NCI-H748 (cell line): ENCODE measurements around the gene DUSP22.
"Not testable (repeated sequence)": the region's sequence is repeated elsewhere in the genome, so short reads cannot be mapped to it uniquely, and the experiment has no call there.

Experiments
- DNase-seq: peaks from one replicate; lab custom pipeline; 2025; ENCODE audit not compliant: unreplicated experiment; lab: John Stamatoyannopoulos, UW

Gene DUSP22

DNA sequence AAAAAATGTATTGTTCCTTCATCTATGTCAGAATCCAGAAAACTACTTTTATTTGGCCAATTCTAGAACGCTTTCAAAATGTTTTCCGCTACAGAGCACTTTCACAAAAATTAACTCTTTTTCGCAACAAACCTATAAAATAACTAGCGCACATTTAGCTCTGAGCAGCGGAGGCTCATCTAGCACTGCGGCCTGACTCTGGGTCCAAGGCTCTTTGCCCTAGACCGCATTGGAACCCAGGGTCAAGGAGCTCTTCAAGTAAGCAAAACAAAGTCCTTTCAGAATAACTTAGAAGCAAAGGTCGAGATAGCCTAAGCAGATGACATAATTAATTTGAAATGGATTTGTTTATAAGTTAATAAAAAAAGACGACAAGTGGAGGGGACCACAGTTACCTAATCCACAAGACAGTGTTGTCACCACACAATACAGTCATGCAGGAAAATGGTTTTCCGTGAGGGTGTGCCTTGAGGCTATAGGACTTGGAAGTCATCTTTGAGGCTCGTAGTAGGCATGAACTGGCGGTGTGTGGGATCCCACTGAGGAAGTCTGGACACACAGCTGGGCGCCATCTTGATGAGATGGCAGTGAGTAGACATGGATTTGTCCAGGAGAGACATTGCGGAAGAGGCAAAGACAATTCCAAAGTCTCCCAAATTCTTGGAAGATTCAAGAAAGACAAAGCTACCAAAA, 70.1 kb downstream of the DUSP22 start:
- no peak for DNase-seq

DNA sequence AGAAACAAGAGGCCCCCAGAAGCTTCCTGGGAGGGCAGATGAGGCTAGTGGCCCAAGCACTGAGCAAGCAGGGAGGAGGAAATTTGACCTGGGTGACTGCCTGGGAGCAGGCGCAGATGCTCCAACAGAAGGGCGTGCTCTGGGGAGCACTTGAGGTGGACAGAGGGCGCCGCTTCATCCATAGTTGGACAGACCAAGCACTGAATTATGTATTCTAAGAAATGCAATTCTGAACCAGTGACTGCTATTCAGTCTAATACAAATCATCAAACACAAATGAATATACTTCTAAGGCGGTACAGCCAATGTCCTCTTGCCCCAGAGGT, 70.6 kb downstream of the DUSP22 start:
- no peak for DNase-seq

DNA sequence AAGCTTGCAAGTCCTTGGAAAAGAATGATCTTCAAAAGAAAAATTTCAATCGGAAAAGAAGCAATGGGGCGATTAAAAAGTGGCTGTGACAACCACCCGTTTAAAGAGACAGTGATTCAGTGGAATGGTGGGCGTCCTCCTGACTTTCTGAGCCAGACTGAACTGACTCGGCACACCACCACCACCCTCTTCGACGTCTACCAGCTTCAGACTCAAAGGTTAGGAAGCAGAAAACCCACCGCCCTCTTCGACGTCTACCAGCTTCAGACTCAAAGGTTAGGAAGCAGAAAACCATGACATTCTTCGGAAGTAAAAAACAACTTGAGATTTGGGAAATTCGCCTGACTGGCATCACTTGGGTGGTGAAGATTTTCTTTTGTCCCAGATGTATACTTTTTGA, 71.0 kb downstream of the DUSP22 start:
- DNase-seq = no peak

DNA sequence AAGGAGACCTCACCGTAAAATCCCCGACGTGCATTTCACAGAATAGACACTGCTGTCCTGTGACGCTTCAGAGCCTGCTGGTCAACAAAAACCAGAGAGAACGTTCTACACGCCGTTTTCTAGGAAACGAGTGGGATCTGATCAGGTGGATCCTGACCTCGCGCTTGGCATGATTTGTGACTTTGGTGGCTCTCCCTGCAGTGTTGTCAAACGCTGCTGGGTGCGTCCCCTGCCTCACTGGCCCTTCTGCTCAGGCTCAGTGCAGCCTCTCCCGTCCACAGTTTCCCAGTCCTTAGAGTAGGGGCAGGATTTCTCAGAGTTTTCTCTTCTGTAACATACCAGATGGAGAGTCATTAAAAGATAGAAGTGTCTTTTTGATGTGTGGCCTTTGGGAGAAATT, 71.6 kb downstream of the DUSP22 start:
- DNase-seq = no peak

DNA sequence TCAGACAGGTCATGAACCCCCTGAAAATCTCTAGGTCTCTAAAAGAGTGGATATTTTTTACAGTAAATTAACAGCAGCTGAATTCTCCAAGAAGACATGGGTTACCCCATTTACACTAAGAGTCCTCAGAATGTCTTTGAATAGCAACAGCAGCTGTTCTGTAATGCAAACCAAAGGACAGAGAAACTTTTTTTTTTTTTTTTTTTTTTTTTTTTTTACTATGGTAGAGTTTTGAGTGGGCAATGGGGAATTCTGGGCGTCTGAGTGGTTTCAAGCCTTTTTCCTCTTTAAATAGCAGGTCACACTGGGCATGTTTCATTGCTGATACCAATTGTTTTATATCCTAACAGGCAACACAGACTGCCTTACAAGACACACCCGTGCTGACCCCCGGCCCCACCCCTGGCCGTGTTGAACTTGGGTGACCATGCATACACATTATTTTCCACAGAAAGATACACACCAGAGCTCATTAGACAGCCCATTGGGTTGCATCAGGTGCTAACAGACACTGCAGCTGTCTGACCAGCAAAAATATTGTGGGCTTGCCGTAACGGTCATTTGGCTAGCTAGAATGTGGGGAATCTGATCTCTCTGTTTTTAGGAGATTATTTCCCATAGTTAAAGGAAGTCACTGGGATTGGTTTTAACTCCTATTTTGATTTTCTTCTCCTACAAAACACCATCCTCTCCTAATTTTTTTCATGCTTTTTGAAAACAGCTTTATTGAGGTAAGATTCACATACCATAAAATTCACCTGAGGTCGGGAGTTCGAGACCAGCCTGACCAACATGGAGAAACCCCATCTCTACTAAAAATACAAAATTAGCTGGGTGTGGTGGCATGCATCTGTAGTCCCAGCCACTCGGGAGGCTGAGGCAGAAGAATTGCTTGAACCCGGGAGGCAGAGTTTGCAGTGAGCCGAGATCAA, 72.6 kb downstream of the DUSP22 start:
- DNase-seq = no peak

DNA sequence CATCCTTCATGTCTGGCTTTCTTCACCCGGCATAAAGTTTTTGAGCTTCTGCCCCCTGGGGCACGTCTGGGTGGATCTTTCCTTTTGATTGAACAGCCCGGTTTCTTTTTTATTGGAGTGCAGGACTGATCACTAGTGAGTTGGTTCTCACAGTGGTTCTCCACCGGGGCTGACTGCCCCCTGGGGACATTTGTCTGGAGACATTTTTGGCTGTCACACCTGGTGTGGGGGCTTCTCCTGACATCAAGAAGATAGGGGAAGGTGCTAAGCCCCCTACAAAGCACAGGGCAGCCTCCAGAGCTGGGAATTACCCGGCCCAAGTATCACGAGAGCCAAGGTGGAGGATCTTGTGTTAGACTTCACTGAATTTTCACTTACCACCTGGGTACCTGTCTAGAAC, 73.5 kb downstream of the DUSP22 start:
- no peak for DNase-seq

DNA sequence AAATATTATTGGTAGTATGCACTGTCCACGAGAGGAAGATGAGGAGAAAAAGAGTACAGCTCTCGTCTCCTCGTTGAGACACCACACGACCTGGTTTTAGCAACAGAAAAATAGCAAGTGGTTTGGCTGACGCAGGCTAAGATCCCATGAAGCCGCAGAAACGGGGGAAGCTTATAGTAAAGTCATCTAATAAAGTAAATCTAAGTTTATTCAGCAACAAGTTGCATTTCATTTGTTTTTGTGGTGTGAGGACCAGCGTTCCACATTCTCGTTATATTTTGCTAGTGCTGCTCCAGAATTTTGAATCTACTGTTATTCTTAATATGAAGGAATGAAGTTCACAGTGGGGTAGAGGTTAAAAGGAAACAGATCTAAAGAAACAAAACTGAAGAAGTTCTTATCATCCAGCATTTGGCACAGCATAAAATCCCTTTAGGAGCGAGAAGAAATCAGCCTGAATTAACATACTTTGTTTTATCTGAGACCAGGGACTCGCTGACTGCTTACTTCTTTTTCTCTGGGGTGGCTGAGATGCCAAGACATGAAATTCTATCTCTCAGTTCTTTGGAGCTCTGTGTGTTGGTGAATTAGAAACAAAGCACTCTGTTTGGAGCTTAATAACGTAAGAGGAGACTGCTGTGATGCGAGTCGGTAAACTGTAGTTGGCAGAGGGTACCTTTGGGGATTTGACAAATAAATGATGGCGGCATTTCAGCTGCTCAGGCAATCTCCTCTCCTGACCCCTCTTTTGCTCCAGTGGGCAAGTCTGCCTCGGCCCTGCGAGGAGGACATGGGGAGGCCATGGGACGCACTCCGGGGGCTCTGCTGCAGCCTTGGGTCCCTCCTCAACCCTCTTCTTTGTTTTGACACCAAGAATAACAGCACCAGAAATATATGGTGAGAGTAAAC, 74.4 kb downstream of the DUSP22 start:
- DNase-seq = no peak

DNA sequence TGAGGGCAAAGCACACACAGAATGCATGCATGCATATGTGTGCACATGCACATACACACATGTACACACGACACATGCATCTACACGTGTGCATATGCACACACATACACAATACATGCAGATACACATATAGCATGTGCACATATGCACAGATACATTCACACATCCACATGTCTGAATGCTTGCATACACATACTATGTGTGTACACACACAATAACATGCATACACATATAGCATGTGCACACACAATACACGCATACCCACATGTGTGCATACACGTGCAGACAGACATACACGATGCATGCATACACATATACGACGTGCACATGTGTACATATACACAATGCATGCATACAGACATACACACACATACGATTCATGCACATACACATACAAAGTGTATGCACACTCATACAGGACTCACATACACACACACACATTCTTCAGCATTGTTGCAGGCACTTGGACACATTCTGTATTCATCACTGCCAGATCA, 75.1 kb downstream of the DUSP22 start:
- no peak for DNase-seq

DNA sequence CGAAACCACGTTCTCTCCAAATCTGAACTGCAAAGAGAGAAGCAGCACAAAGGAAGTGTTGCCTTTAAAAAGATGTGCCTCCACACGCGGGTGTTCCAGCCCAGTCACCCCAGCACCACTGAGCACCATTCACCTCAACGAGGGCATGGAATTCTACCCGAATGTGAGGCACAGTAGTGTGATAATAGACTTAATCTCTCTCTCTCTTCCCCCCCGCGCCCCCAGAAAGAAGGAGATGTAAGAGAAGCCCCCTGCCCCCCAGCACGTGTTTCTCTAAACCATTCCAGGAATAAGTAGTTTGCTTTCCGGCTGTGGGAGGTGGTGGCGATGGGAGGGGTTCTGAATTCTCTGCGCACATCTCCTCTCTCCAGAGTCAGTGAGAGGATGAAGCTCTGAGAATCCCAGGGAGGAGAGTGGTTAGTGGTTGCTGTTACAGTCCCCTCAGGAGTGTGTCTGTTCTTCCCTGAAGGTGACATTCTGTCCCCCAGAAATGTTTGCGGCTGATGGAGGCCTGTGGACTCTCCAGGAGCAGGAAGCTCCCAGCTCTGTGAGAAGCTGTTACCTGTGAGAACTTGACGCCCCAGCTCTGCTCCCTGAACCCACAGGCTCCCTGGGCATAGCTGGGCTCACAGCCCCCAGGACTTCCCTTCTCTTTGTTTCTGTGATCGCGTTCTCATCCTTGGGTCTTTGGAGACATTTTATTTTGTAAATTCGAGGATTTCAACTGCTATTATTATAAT, 75.8 kb downstream of the DUSP22 start:
- no peak for DNase-seq

DNA sequence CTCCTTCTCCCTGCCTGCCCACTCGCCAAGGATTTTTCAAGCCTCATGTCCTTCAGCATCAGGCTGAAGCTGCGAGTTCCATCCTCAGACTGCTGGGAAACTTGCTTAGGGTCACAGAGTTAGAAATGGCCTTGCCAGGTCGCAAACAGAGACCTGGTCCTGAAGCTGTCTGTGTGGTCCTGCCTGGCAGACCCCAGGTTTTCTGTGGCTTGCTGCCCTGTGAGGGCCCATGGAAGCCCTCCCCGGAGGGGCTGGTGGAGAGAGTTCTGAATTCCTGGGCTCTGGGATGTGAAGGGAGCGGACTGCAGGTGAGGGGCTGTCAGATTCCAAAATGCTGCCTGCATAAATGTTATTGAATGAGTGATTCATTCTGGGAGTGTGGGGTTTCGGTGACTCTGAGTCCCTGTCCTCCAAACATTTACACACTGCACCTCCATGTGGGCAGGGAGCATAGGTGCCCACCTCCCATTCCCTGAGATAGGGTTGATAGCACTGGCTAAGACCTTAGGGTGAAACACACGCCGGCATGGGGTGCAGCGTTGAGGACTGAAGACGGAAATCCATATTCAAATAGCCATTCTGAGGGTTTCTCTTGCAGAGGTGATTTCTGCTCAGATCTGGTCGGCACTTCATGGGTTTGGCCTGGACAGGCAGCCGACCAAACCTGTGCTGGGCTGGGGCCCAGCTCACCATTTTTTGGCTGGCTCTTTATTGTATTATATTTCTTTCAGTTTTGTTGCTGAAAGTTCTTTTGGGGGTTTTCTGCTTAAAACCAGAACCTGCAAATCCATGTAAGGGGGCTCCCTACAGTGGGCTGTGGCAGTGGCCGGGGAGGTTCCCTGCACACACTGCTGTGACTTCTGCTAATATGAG, 77.5 kb downstream of the DUSP22 start:
- no peak for DNase-seq

DNA sequence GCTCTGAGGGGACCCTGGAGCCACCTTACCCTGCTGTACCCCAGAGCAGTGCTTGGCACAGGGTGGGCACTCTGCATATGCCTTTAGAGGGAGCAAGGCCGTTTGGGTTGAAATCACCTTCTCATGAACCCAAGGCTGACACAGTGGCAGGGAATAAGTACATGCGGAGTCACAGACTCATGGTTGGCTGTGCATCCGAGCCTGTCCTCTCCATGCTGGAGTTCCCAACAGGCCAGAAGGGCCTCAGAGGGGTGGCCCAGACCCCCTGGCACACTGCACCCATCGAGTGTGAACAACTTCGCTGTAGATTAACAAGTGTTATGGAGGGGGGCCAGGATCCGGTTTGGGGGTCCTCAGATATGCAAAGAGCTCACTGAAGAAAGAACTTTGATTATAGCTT, 78.3 kb downstream of the DUSP22 start:
- DNase-seq = no peak

DNA sequence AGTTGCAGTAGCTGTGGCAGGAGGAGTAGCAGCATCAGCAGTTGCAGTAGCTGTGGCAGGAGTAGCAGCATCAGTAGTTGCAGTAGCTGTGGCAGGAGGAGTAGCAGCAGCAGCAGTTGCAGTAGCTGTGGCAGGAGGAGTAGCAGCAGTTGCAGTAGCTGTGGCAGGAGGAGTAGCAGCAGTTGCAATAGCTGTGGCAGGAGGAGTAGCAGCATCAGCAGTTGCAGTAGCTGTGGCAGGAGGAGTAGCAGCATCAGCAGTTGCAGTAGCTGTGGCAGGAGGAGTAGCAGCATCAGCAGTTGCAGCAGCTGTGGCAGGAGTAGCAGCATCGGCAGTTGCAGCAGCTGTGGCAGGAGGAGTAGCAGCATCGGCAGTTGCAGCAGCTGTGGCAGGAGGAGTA, 79.6 kb downstream of the DUSP22 start:
- not testable (repeated sequence) for DNase-seq

DNA sequence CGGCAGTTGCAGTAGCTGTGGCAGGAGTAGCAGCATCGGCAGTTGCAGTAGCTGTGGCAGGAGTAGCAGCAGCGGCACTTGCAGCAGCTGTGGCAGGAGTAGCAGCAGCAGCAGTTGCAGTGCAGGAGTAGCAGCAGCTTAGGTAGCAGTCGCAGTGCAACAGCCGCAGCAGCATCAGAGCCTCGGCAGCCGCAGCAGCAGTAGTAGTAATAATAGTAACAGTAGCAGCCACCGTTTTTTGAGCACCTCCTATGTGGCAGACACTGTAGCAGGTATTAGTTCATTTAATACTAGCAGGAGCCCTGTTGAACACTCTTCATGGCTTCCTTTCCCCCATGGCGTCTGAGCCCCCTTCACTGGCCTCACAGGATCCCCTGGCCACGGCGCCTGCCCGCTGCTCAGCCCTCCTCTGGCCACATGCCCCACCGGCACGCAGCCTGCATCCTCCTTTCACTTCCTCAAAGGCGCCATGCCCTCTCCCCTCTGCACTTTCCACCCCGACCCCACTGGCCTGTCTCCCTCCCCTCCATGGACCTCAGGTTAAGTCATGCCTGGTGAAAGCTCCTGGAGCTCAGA, 80.1 kb downstream of the DUSP22 start:
- no peak for DNase-seq

DNA sequence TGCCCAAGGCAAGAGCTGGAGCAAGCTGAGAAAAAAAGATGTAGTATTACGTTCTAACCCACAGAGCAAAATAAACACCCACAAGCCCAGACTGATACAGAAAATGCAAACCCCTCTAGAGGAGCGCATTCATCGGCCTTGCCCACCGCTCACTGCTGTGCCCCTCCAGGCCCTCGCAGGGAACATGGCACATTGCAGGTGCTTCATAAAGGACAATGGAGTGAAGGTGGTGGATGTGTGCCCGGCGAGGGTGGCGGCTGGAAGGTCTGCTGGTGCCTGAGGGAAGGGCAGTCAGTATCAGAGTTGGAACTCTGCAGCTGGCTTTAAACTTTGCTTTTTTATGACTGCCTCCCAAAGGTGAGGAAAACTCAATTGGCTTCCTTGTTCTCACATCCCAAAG, 80.7 kb downstream of the DUSP22 start:
- DNase-seq = no peak

DNA sequence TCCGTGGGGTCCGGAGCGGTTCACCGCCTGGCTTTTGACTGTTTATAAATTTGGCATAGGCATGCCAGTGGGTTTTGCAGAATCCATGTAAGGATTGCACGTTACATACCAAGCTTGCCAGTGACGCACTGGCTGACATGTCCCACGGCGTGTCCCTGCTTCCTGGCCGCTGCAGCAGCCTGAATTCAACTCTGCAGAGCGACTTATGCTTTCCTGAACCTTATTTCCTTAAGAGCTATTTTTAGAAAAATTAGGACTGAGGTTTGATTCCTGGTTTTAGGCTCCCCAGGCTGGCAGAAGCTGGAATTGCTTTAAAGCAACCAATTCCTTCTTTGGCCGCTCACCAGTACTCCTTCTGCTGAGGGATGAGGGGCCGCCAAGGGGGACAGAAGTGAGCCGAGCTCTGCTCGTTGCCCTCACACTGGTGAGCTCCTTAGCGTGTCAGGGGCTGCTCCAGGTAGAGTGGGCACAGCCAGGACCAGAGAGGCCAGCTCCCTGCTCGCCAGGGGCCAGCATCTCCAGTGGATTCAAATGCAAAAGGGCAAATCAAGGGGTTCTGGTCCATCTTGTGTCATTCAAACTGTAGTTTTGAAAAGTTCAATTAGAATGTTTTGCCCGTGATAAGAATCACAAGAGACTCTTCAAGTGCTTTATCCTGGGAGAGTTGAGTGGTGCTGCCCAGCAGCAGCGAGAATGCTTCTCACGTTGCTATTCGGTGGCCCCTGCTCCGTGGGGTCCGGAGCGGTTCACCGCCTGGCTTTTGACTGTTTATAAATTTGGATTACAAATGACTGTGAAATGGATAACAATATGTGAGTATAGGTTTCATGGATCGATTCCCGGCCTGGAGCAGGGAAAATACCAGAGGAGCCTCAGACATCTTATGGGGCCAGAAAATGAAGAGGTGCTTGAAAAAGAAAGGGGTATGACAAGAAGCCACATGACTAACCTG, 81.8 kb downstream of the DUSP22 start:
- no peak for DNase-seq

DNA sequence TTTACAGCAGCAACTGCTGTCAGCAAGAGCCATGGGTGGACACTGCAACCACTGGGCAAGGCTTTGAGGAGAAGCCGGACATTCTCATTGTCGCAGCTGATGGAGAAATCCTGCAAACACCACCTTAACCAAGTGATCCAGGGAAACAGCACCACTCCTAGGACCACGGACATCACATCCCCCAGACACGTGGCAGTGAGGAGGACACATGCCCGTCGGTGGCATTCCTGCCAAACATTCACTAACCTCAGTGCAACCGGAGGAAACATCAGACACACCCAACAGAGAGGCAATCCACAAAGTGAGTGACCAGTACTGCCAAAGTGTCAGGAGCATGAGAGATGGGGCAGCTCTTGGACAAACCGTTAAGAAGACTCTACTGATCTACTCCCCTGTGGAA, 82.7 kb downstream of the DUSP22 start:
- no peak for DNase-seq

DNA sequence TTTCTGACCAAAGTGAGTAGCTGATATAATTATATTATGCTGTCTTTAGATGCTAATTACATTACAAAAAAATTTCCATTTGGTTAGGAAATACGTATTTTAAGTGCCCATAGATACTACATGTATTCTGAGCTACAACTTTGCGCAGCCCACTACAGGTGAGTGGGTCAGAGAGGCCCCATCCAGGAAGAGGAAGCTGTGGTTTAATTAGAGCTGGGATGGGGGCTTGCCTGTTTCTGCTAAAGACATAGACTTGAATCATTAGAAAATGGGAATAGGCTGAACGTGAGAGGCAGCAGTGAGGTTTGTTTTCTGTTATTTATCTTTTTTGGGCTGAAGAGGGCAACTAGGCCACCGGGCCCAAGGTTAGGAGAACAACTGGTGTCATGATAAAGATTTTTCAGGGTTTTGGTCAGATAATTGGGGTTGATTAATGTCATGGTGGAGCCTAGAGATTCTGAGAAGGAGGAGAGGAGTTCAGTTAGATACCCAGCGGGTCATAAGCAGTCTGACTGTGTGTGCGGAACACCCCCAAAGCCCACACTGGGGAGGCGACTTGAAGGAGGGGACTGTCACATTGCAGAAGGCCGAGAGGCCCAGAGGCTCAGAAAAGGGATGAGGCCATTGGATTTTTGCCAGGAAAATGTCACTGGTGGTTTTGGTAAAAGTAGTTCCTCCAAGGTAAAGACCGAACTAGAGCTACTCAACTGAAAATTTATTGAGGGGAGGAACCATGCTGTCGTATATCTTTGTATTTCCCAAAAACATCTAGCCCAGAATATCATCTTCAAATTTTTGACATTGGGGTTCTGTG, 84.7 kb downstream of the DUSP22 start:
- no peak for DNase-seq
